ENCODE results near the gene C19orf18.

- TF ChIP-seq CTCF (conservative IDR thresholded peaks at IDR 0.05; ENCODE audit: low read depth, low read length) (no peak), MAZ (IDR thresholded peaks at IDR 0.05; ENCODE audit: borderline replicate concordance, low read depth, low read length) (no peak), POLR2A (IDR thresholded peaks at IDR 0.05; ENCODE audit: low read depth, low read length) (no peak), SMC3 (IDR thresholded peaks at IDR 0.05; ENCODE audit: low read depth, low read length) (no peak), USF2 (IDR thresholded peaks at IDR 0.05; ENCODE audit: low read depth, low read length) (no peak), RFX5 (IDR thresholded peaks at IDR 0.05; ENCODE audit: low read depth, low read length) (no peak), RAD21 (IDR thresholded peaks at IDR 0.05; ENCODE audit: low read length) (no peak), CEBPB (IDR thresholded peaks at IDR 0.05; ENCODE audit: low read depth, low read length) (no peak)
These were observed 25.0 kb downstream of the C19orf18 start for GRCh38 chr19:57949296-57949695.

All from IMR-90 (cell line).